Parathyroid adenoma (tissue), 2 donors: ENCODE data around the gene VSIG10L2.

Experiments
- H2AFZ ChIP-seq: fragments of 300-600 bp; sonication (generic); one replicate; pipeline ENCODE4 v1.7.0; 2017; ENCODE audit warnings: antibody characterized with exemption, mild to moderate bottlenecking
- H3K27ac ChIP-seq: fragments of 300-600 bp; sonication (generic); one replicate; pipeline ENCODE4 v1.7.0; 2017
- H3K27me3 ChIP-seq: fragments of 300-600 bp; sonication (generic); one replicate; pipeline ENCODE4 v1.7.0; 2017; ENCODE audit warnings: low read length; ENCODE audit not compliant: control insufficient read depth, insufficient read depth
- H3K36me3 ChIP-seq: fragments of 300-600 bp; sonication (generic); one replicate; pipeline ENCODE4 v1.7.0; 2017; ENCODE audit warnings: low read length; ENCODE audit not compliant: control insufficient read depth, insufficient read depth
- H3K4me1 ChIP-seq: fragments of 300-600 bp; sonication (generic); one replicate; pipeline ENCODE4 v1.7.0; 2017; ENCODE audit warnings: control low read depth
- H3K4me2 ChIP-seq: fragments of 300-600 bp; sonication (generic); one replicate; pipeline ENCODE4 v1.7.0; 2017; ENCODE audit warnings: low read length
- H3K4me3 ChIP-seq: fragments of 300-600 bp; sonication (generic); one replicate; pipeline ENCODE4 v1.7.0; 2017; ENCODE audit warnings: low read depth, low read length
- H3K79me2 ChIP-seq: fragments of 300-600 bp; sonication (generic); one replicate; pipeline ENCODE4 v1.7.0; 2017; ENCODE audit warnings: control low read depth
- H3K9ac ChIP-seq: fragments of 300-600 bp; sonication (generic); one replicate; pipeline ENCODE4 v1.7.0; 2017; ENCODE audit warnings: mild to moderate bottlenecking
- H3K9me3 ChIP-seq: fragments of 300-600 bp; sonication (generic); one replicate; pipeline ENCODE4 v1.7.0; 2017; ENCODE audit warnings: low read length; ENCODE audit not compliant: control insufficient read depth
- TF ChIP-seq, protein P1 (sequence below): fragments of 300-600 bp; sonication (generic); IDR thresholded peaks from one replicate; pipeline ENCODE4 v1.7.0; 2017; ENCODE audit warnings: antibody characterized with exemption, mild to moderate bottlenecking
- donor health status: primary hyperparathyroidism.

Gene VSIG10L2

DNA sequence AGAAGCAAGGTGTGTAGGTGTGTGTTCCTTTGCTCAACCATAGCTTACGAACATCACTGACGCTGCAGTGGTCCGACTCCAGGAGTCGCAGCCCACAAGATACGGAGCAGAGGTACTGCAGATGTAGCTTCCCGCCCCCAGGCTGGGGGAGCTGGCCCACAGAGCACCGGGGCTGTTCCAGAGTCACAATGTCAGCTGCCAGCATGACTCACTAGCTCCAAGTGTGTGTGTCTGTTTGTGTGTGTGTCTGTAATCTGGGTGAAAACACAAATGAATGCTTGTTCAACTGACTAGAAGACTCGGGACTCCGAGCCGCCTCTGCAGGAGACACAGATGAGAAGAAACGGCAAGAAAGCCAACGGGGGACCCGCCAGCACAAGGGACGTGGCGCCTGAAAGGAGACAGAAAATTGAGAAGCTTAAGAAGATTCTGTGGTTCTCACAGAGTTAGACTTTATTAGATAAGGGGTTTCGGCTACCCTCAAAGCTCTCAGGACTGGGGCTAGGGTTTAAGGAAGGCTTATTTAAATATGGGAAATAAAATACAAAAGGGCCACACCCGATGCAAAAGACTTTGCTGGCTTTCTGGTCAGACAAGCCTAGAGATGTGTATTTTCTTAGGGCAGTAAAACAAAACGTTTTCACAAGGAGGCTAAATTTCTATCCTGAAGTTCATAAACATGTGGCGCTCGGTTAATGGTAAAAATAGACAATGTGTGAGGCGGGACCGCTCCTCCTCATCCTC, 10.7 kb downstream of the VSIG10L2 start:
- Histone ChIP-seq H2AFZ (no peak overlapping the region), H3K4me2 (no peak overlapping the region), H3K27ac (no peak overlapping the region), H3K9ac (no peak overlapping the region), H3K9me3 (no peaks in the 10 kb centered on the region), H3K4me3 (no peak overlapping the region), H3K27me3 (no peaks in the 10 kb centered on the region), H3K4me1 (peaks cover 4% of the 10 kb centered on the region), H3K79me2 (no peaks in the 10 kb centered on the region), H3K36me3 (no peaks in the 10 kb centered on the region)
- TF ChIP-seq, protein P1, sequence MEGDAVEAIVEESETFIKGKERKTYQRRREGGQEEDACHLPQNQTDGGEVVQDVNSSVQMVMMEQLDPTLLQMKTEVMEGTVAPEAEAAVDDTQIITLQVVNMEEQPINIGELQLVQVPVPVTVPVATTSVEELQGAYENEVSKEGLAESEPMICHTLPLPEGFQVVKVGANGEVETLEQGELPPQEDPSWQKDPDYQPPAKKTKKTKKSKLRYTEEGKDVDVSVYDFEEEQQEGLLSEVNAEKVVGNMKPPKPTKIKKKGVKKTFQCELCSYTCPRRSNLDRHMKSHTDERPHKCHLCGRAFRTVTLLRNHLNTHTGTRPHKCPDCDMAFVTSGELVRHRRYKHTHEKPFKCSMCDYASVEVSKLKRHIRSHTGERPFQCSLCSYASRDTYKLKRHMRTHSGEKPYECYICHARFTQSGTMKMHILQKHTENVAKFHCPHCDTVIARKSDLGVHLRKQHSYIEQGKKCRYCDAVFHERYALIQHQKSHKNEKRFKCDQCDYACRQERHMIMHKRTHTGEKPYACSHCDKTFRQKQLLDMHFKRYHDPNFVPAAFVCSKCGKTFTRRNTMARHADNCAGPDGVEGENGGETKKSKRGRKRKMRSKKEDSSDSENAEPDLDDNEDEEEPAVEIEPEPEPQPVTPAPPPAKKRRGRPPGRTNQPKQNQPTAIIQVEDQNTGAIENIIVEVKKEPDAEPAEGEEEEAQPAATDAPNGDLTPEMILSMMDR, result no peak

DNA sequence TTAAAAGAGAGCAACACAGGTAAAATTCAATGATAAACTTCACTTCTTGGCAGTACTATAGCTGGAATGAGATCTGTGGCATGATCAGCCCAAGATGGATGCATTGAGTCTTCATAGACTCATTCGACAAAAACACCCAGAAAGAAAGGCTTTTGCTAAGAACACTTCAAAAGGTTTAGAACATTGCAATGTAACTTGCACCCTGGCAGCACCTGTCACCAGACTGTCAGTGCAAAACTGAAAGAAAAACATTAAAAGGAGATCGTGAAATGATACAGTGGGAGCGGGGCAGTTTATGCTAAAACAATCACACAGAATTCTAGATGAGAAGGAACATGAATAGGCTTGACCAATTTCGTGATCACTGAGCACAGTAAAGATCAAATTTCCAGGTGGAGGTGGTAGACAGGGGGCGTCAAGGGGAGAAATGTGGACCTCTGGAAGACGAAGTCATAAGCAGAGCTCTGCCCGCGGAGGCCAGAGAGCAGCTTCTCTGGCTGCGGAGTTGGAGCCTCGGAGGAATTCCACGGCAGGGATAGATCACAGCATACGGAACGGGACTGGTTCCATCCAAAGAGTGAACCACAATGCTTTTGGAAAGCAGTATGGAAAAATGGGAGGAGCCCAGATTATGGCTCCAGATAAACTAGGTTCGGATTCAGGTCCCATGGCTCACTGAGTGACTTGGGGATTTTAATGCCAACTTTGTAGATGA, 11.9 kb downstream of the VSIG10L2 start:
- Histone ChIP-seq H3K79me2 (no peaks in the 10 kb centered on the region), H3K36me3 (no peaks in the 10 kb centered on the region), H2AFZ (no peak overlapping the region), H3K4me1 (peaks cover 2% of the 10 kb centered on the region), H3K4me2 (no peak overlapping the region), H3K27me3 (no peaks in the 10 kb centered on the region), H3K9me3 (no peaks in the 10 kb centered on the region), H3K27ac (no peak overlapping the region), H3K9ac (no peak overlapping the region), H3K4me3 (no peak overlapping the region)
- TF ChIP-seq, protein P1, result no peak

DNA sequence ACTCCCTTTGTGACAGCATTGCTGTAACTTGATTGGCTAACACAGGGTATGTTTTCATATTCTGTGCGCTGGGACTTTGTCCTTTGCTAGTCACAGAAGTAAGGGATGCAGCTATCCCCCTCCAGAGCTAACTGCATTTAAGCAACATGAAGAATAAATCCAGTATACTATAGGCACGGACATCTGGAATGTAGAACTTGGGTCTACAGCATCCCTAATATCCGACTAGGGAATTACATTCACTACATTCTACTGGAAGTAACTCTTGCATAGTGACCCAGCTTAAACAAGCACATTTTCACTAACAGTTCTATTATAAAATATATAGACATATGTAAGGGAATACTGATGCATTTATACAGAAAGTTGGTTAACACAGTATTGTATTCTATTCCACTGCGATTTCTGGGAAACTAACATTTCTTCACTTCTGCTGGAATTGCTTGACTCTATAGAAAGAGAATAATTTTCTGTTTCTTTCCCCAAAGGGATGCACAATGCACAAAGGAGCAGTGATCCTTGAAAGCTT, 13.1 kb downstream of the VSIG10L2 start:
- Histone ChIP-seq H3K4me2 (no peak overlapping the region), H3K79me2 (no peaks in the 10 kb centered on the region), H3K4me1 (no peaks in the 10 kb centered on the region), H3K9me3 (no peaks in the 10 kb centered on the region), H2AFZ (no peak overlapping the region), H3K27me3 (no peaks in the 10 kb centered on the region), H3K4me3 (no peak overlapping the region), H3K9ac (no peak overlapping the region), H3K27ac (no peak overlapping the region), H3K36me3 (no peaks in the 10 kb centered on the region)
- TF ChIP-seq, protein P1, result no peak

DNA sequence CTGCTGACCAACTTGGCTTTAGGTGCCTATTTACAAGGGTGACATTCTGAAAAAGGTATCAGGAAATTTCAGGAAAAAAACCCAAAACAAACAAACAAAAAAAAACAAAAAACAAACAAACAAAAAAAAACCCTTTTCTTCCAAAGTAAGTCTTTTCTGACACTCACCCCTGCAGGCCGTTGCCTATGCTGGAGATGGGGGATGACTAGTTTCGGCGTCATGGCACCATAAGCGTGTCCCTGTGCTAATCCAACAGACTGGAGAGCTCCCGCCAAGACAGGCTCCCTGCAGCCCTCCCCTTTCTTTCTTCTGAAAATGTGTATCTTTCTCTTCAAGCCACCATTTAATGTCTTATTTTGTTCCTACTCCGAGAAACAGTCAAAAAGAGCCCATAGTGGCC, 13.7 kb downstream of the VSIG10L2 start:
- Histone ChIP-seq H3K79me2 (no peaks in the 10 kb centered on the region), H2AFZ (no peak overlapping the region), H3K27ac (no peak overlapping the region), H3K9me3 (no peaks in the 10 kb centered on the region), H3K4me1 (no peaks in the 10 kb centered on the region), H3K9ac (no peak overlapping the region), H3K27me3 (no peaks in the 10 kb centered on the region), H3K4me3 (no peak overlapping the region), H3K36me3 (no peaks in the 10 kb centered on the region), H3K4me2 (no peak overlapping the region)
- TF ChIP-seq, protein P1, result no peak
